Esophagus mucosa (tissue), 1 donor: Measurements from ENCODE around the gene DGUOK. TPM values are rescaled to one million over a fixed set of nuclear protein-coding genes. Genes with fewer than 3 reads are reported as not detected.
"Not testable (repeated sequence)": the region's sequence is repeated elsewhere in the genome, so short reads cannot be mapped to it uniquely, and the experiment has no call there.

Source experiments
- ATAC-seq: fragments of 200-7000 bp; cut with Tn5 transposase; one replicate; pipeline ENCODE4 v1.9.1; 2020
- total RNA-seq: library from RNA; stranded (reverse); gene quantifications from one replicate; pipeline ENCODE4 v1.2.4, GENCODE V29; 2023
- donor health status: DM: yes; HTN: yes; CAD: no.

Gene DGUOK
- total RNA-seq, result 38.3 TPM

DNA sequence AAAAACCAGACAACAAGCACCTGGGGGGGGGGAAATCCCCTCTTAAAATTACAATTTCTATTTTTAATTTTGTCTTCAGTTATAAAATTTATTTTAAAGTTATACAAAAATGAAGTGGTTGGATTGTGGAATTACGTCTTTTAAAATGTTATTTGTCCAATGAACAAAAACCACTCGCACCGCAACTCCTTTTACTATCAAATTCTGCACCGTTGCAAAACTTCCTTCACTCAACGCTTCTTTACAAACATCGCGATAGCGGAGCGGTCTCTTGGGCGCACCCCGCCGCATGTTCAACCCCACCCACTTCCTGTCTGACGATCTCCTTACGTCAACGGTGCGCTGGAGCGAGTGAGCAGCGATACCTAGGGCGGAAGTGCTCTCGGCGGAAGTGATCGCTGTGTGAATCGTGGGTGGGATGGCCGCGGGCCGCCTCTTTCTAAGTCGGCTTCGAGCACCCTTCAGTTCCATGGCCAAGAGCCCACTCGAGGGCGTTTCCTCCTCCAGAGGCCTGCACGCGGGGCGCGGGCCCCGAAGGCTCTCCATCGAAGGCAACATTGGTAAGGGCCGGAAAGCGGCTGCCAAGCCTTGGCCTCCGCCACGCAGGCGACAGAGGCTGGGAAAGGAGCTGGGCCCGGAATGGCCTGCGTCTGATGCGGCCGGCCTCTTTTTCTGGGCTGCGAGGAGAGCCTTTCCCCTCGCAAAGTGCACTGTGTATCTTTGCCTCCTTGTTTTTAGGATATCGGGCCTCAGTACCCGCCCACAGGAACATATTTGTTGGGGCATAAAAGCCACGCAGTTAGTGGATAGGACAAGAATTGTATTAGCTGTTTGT is at the start of gene DGUOK:
TSS of gene DGUOK (plus strand) at position 388 of the 835 bp plus-strand sequence. CDS start at position 419, 31 bp downstream.
- peak; percentile 98 for ATAC-seq

DNA sequence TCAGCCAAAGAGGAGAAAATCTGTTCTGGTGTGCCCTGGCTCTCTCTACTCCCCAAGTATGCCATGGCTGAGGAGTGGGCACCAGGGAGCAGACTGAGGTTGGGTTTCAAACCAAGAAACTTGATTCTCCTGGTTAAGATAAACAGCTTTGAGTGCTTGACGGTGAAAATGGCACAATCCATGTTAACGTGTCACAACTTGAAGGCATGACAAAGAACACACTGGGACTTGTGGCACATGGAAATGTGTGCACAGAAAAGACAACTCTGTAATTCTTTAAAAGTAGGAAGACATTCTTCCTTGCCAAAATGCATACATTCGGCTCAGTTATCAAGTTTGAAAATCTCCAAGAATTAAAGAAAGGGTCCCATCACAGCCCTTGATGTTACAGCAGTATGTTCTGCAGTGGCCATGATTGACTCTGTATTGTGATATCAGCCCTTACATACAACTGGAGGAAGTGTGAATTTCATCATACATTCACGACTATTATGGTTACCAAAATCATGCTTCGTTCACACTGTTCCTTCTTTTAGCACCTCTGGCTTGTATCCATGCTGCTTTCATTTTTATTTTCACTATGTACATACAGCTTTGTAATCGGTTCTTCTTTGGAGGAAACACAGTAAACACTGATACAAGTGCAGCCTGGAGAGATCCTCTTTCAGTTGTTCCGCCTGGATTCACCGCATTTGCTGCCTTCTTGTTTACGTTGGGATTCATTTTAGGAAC is 49.4 kb upstream of the DGUOK start:
- peak; percentile 64 for ATAC-seq

GRCh38 chr2:73877984-73878383 is 48.7 kb upstream of the DGUOK start:
- ATAC-seq, result not testable (repeated sequence)

DNA sequence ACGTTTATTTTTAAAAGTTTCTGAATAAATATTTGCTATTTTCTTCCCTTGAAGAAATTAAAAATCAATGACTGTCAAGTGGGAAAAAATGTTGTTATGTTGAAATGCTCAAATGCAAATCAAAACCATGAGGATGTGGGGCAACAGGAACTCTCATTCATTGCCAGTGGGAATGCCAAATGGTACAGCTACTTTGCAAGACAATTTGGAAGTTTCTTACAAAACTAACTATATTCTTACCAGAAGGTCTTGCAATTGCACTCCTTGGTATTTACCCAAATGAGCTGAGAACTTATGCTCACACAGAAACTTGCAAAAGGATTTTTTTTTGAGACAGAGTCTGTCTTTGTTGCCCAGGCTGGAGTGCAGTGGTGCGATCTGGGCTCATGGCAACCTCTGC is 41.3 kb upstream of the DGUOK start:
- ATAC-seq, result no peak

GRCh38 chr2:73886357-73886756 is 40.3 kb upstream of the DGUOK start:
- ATAC-seq, result no peak

DNA sequence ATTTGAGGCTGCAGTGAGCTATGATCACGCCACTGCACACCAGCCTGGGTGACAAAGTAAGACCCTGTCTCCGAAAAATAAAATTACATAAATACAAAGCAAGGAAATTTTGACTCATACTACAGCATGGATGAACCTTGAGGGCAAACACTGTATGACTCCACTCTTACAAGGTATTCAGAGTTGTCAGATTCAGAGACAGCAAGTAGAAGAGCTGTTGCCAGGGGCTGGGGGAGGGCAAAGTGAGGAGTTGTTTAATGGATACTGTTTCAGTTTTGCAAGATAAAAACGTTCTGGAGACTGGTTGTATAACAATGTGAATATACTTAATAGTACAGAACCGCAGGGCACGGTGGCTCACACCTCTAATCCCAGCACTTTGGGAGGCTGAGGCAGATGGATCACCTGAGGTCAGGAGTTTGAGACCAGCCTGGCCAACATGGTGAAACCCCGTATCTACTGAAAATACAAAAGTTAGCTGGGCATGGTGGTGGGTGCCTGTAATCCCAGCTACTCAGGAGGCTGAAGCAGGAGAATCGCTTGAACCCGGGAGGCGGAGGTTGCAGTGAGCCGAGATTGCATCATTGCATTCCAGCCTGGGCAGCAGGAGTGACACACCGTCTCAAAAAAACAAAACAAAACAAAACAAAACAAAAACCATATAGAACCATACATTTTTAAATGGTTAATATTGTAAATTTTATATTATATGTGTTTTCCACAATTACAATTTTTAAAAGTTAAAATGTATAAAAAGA is 38.9 kb upstream of the DGUOK start:
- ATAC-seq, result not testable (repeated sequence)

DNA sequence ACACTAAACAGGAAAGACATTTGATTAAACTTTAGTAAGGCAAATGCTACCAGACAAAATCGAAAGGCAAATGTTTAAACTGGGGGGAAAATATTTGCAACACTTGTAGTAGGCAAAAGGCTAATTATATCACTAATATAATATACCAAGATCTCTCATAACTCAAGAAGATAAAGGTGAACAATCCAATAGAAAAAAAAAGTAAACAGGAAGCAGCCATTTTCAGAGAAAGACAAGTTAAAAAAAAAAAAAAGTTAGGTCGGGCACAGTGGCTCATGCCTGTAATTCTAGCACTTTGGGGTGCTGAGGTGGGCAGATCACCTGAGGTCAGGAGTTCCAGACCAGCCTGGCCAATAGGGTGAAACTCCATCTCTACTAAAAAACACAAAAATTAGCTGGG is 38.3 kb upstream of the DGUOK start:
- ATAC-seq, result no peak

DNA sequence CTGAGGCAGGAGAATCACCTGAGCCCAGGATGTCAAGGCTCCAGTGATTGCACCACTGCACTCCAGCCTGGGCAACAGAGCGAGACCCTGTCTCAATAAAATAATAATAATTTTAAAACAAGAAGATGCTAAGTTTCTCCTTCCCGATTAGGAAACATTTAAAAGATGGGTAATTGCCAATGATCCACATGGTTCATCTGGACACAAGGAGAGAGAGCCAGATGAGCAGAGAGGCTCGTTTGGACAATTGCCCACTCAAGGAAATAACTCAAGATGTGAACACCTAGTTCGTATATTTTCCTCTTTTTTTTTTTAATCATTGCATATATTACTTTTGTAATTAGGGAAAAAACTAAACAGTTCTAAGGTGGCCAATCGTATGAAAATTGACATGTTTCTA is 37.5 kb upstream of the DGUOK start:
- ATAC-seq, result no peak

DNA sequence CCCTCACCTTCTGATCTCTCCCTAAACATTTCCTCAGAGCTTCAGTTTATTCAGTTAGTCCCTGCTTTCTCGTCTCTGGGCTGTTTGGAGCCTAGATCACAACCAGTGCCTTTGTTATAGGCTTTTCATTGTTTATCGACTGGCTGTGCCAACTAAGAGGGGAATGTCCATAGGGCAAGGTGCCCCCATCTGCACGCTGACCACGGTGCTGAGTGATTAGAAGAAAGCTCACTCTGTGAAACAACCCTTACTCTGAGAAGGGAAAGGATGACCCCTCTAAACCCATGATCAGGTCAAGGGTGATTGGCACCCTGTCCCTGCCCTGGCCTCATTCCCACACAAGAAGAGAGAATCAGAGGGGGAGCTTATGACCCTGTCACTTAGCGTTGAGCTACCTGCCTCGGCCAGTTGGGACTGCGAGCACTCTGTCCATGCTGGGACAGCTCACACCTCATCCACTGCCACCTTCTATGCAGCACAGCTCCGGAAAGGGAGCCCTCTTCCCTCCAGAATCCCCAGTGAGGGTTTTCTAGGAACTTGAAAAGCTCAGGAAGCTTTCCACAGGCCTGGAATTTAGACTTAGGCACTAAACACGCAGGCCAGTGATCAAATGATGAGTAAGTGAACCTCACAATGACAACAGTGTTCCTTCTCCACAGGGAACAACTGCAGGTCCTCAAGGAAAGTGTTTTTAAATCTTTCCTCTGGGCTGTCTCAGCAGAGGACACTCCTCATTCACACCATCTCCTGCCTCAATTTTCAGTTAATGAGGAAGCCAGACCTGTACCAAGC is 36.2 kb upstream of the DGUOK start:
- no peak for ATAC-seq

DNA sequence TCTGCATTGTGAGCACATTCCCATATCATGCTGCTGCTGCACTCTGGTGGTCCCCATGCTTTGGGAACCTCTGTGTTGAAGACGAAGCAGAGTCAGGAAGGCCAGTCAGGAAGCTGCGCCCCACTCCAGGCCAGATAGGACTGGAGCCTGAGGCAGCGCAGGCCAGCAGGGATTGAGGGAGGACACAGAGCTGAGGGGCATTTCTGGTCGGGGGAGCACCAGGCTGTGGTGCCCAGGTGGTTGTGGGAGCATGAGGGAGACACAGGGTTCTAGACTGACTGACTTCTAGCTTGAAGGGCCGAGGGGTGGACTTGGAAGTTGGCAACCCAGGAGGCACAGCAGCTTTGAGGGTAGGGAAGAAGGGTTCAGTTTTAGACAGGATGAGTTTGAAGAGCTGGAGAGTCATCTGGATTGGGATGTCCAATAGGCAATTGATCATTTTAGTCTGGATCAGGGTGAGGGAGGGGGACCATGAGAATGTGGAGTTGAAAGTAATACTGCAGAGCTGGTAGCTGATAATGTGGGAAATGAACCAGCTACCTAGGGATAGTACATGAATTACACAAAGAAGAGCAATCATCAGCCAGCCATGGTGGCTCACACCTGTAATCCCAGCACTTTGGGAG is 35.3 kb upstream of the DGUOK start:
- ATAC-seq, result no peak

- no peak for ATAC-seq
Observed at GRCh38 chr2:73892631-73893329, 33.9 kb upstream of the DGUOK start, which contains the start of gene ACTG2. TSS of gene ACTG2 (plus strand) at chr2:73893008. CDS start at chr2:73901312, 8,304 bp downstream.

DNA sequence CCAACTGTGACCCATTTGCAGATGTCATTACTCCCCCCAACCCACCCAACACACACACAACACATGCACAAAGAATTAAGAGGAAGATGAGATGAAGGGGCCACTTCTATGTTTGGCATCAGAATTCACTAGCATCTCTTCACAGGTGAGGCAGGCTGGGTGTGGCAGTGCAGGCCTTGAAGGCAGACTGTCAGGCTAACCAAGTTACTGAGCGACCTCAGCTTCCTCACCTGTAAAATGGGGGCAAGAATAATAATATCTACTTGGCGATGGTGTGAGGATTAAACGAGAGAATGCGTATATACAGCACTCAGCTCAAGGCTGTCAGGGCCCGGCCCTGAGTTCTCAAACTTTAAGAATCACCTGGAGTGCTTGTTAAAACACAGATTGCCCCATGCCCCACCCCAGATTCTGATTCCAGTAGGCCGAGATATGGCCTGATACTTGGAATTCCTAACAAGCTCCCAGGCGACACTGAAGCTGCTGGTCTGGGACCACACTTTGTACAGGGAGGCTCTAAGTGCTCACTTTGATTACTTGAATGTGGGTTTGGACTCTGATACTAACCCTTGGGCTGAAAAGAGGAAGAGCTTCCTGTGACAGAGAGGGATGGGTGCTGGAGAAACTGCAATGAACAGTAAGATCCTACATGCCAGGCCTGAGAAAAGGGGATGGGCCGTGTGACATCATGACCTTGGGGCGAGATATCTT is 32.8 kb upstream of the DGUOK start:
- ATAC-seq, result no peak

DNA sequence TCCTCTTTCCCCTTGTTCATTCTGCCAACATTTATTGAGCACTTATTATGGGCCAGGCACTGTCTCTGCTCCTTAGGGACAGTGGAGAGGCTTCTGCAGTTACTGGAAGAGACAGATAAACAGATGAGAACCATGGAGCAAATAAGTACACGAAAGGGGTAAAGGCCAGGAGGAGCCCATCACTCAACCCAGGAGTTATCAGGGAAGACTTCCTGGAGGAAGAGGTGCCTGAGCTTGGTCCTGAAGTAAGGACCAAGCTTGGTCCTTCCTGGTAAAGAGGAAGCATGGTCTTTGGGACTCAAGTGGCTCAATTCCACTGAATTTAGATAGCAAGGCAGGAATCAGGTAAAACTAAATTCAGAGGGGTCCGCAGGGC is 32.2 kb upstream of the DGUOK start:
- ATAC-seq, result no peak

GRCh38 chr2:73894877-73895276 is 31.8 kb upstream of the DGUOK start:
- no peak for ATAC-seq

DNA sequence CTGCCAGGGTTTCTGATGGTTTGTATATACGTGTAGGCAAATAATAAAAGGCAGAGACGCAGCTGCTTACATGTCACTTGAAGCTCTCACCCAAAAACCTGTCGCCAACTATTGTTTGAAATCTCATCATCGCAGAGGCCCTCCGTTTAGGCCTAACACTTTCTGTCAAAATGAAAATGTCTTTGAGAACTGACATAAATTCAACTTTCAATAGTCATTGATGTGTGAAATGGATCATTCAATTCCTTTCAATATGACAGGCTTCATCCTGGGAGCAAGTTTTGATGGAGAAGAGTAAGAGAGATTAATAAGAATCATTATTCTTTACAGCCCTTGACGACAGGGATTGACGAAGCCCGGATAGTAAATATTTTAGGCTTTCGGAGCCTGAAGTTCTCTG is 31.2 kb upstream of the DGUOK start:
- ATAC-seq, result no peak

- ATAC-seq, result no peak
Observed at GRCh38 chr2:73896362-73897239, 30.1 kb upstream of the DGUOK start.

GRCh38 chr2:73897240-73897583 is 29.5 kb upstream of the DGUOK start:
- no peak for ATAC-seq

DNA sequence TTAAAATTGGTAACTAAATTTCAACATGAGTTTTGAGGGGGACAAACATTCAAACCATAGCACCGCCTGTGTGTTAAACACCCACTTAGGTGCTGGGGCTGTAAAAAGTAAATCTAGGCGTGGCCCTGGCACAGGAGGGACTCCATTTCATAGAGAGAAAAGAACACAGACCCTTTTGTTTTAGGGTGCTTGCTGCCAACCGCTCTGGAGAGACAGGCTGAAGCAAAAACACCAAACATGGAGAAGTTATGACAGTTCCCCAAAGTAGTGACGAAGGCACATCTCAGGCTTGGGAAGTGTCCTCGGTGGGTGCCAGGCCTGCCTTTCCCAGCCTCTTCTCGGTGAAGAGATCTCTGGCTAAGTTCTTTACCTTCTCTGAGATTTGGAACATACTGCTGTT is 28.7 kb upstream of the DGUOK start:
- no peak for ATAC-seq

DNA sequence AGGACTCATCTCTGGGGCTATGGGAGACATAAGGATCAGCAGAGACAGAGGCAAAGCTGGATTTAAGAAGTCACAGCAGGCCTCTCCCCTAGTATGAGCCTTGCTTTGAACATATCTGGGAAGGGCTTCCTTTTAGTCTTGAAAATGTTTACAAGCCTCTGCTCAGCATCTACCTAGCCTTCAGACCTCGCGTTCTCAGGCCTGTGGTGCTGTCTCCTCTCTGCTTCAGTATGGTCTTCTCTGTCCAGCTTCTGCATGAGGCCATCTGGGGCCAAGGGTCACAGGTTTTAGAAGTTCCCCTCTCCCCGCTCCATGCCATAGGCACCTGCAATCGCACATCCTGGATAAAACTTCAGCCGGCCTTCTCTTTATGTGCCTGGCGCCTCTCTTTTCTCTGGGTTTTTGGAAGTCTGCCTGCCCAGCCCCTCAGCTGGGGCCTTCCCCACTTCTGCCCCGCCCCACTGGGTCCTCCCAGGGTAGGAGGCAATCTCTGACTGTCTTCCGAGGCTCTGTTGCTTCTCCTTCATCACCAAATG is 26.8 kb upstream of the DGUOK start:
- ATAC-seq, result no peak
